A549 (cell line): ENCODE measurements around the gene CCT3. TPM values are rescaled to one million over a fixed set of nuclear protein-coding genes. Genes with fewer than 3 reads are reported as not detected.

Experiments
- ATAC-seq, 2 experiments: fragments of 200-7000 bp in 1 of 2; fragments of >200 bp in 1 of 2; cut with Nextera tagmentation in 1 of 2; cut with Tn5 transposase in 1 of 2; 3 replicates each; pipeline versions ENCODE4 v1.8.0 to v1.9.1; 2018 to 2020; ENCODE audit warnings: mild to moderate bottlenecking in 1 of 2, moderate library complexity in 1 of 2
- CTCF ChIA-PET: fragments of 300-600 bp; sonication (Branson Sonifier 250); formaldehyde crosslinking; extraction: SDS; loops from one replicate; lab custom pipeline; 2021; ENCODE audit warnings: antibody characterized with exemption, inconsistent platforms; lab: Yijun Ruan, JAX
- POLR2A ChIA-PET: fragments of 350-600 bp; formaldehyde crosslinking; extraction: SDS; loops from one replicate; lab custom pipeline; 2021; ENCODE audit warnings: antibody characterized with exemption, inconsistent platforms; lab: Yijun Ruan, JAX
- DNase-seq, 2 experiments: peaks; one replicate each; pipeline versions ENCODE4 v3.0.0 to v3.0.0-alpha.2; 2011 to 2016; ENCODE audit warnings: low read depth in 1 of 2, low spot score in 1 of 2
- FAIRE-seq: peaks from 2 replicates; lab custom pipeline; 2011; peaks lifted over from hg19 to GRCh38; lab: Jason Lieb, UNC
- H3K27ac ChIP-seq, 2 experiments: fragments of >200 bp; sonication (Bioruptor Twin); formaldehyde crosslinking; 3 replicates each; pipeline ENCODE4 v1.5.1; 2016 to 2017
- H3K4me1 ChIP-seq: fragments of >200 bp; sonication (Bioruptor Twin); formaldehyde crosslinking; 3 replicates; pipeline ENCODE4 v1.6.1; 2016
- H3K4me2 ChIP-seq: fragments of >200 bp; sonication (Bioruptor Twin); formaldehyde crosslinking; 3 replicates; pipeline ENCODE4 v1.6.1; 2016
- H3K4me3 ChIP-seq: fragments of >200 bp; sonication (Bioruptor Twin); formaldehyde crosslinking; 3 replicates; pipeline ENCODE4 v1.5.1; 2016
- H3K9me3 ChIP-seq: fragments of >200 bp; sonication (Bioruptor Twin); formaldehyde crosslinking; 3 replicates; pipeline ENCODE4 v1.6.1; 2016
- ATOH8 ChIP-seq: fragments of 250-450 bp; sonication (Bioruptor Pico); IDR thresholded peaks from 2 replicates; pipeline ENCODE4 v1.5.0; 2020; ENCODE audit warnings: low read depth, mild to moderate bottlenecking, moderate library complexity
- BHLHE40 ChIP-seq: IDR thresholded peaks from 2 replicates; pipeline ENCODE4 v1.6.1; 2012; ENCODE audit warnings: low read depth, low read length, inconsistent platforms
- CBX8 ChIP-seq: fragments of 200-600 bp; sonication (generic); IDR thresholded peaks from 2 replicates; pipeline ENCODE4 v1.6.1; 2016
- CHD4 ChIP-seq: fragments of 200-600 bp; sonication (generic); IDR thresholded peaks from 2 replicates; pipeline ENCODE4 v1.6.1; 2016; ENCODE audit warnings: antibody characterized with exemption, mild to moderate bottlenecking, borderline replicate concordance
- CTCF ChIP-seq: fragments of >200 bp; sonication (Bioruptor Twin); formaldehyde crosslinking; IDR thresholded peaks from 3 replicates; pipeline ENCODE4 v1.5.1; 2016
- EP300 ChIP-seq, 2 experiments: fragments of >200 bp; sonication (Bioruptor Twin); formaldehyde crosslinking; IDR thresholded peaks; 2 replicates in 1 of 2; 3 replicates in 1 of 2; pipeline ENCODE4 v1.6.1; 2016 to 2017
- ESRRA ChIP-seq: fragments of 150-350 bp; IDR thresholded peaks from 2 replicates; pipeline ENCODE4 v1.6.1; 2014; ENCODE audit warnings: mild to moderate bottlenecking, low read length, borderline replicate concordance
- FOSL2 ChIP-seq, 2 experiments: fragments of 450-650 bp in 1 of 2; fragments of >200 bp in 1 of 2; sonication (Bioruptor Twin) in 1 of 2; formaldehyde crosslinking; IDR thresholded peaks; 2 replicates each; pipeline versions ENCODE4 v1.5.0 to v1.6.1; 2016 to 2020; ENCODE audit warnings: mild to moderate bottlenecking in 1 of 2, moderate library complexity in 1 of 2
- GATA3 ChIP-seq: IDR thresholded peaks from 2 replicates; pipeline ENCODE4 v1.6.1; 2012; ENCODE audit warnings: borderline replicate concordance
- HDAC2 ChIP-seq: fragments of 200-600 bp; sonication (generic); IDR thresholded peaks from 2 replicates; pipeline ENCODE4 v1.6.1; 2016
- JUNB ChIP-seq: fragments of >200 bp; sonication (Bioruptor Twin); formaldehyde crosslinking; IDR thresholded peaks from 2 replicates; pipeline ENCODE4 v1.6.1; 2016
- MAFK ChIP-seq: fragments of 450-650 bp; IDR thresholded peaks from 2 replicates; pipeline ENCODE4 v1.6.1; 2014; ENCODE audit not compliant: partially characterized antibody
- MAZ ChIP-seq: fragments of 150-350 bp; IDR thresholded peaks from 2 replicates; pipeline ENCODE4 v1.6.1; 2014; ENCODE audit warnings: antibody characterized with exemption, low read depth, low read length, borderline replicate concordance
- POLR2A ChIP-seq: IDR thresholded peaks from 2 replicates; pipeline ENCODE4 v1.6.1; 2012; ENCODE audit warnings: mild to moderate bottlenecking, low read length
- RARB ChIP-seq: fragments of 250-450 bp; sonication (Bioruptor Pico); IDR thresholded peaks from 2 replicates; pipeline ENCODE4 v1.8.0; 2021; ENCODE audit warnings: mild to moderate bottlenecking, moderate library complexity
- REST ChIP-seq: fragments of 200-600 bp; sonication (generic); IDR thresholded peaks from 2 replicates; pipeline ENCODE4 v1.6.1; 2016; ENCODE audit warnings: antibody characterized with exemption, mild to moderate bottlenecking, moderate library complexity
- SMC3 ChIP-seq: fragments of >200 bp; sonication (Bioruptor Twin); formaldehyde crosslinking; IDR thresholded peaks from 3 replicates; pipeline ENCODE4 v1.6.1; 2018; ENCODE audit warnings: inconsistent platforms
- ZC3H11A ChIP-seq: fragments of 450-650 bp; IDR thresholded peaks from 2 replicates; pipeline ENCODE4 v1.6.1; 2014; ENCODE audit warnings: antibody characterized with exemption, mild to moderate bottlenecking
- ZFP36 ChIP-seq: fragments of 450-650 bp; IDR thresholded peaks from 2 replicates; pipeline ENCODE4 v1.6.1; 2014; ENCODE audit warnings: borderline replicate concordance; ENCODE audit not compliant: partially characterized antibody
- WGBS: methylation state at CpG from one replicate; pipeline ENCODE4 v1.1.6; 2017; ENCODE audit errors: missing lambda C conversion rate; 5-methylcytosine and 5-hydroxymethylcytosine counted together
- polyA plus RNA-seq, 4 experiments: library from polyadenylated mRNA; depleted of rRNA in 3 of 4; stranded (reverse); fragments of >200 nt; fragmentation: RNase III in 1 of 4; extraction: RNeasy Plus Mini Kit Qiagen cat#74134 plus additional on column Dnase treatment in 1 of 4; gene quantifications; 2 replicates in 3 of 4; 3 replicates in 1 of 4; pipeline ENCODE4 v1.2.3, GENCODE V29; 2011 to 2017

CCT3 gene
- polyA plus RNA-seq, 2 of the 4 experiments (the other 2 are of a cell fraction) = 528 to 824 TPM

- TF ChIP-seq GATA3 (no peak), CBX8 (no peak), CHD4 (no peak), BHLHE40 (no peak), REST (no peak), RARB (no peak), POLR2A (no peak), JUNB (no peak), FOSL2 (IDR thresholded peaks at IDR 0.05) (no peak), FOSL2 (CRISPR knock-in tag; IDR thresholded peaks at IDR 0.05) (no peak), CTCF (no peak), MAFK (no peak), ESRRA (no peak), ZC3H11A (no peak), EP300 (IDR thresholded peaks at IDR 0.05) (no peak)
- ChIA-PET POLR2A (interaction anchor here (3.2 kb wide), 1 partner anchor 10 kb away, joined by 16 read pairs; the partner anchor contains the start of genes SMG5 and TMEM79), CTCF (interaction anchor here (1.5 kb wide), 1 partner anchor 9 kb away, joined by 7 read pairs; the partner anchor contains the start of gene TMEM79)
- Histone ChIP-seq H3K4me1 (peaks cover 4% of the 10 kb centered on the region; the same call in 2 of the 3 replicates), H3K4me3 (no peak overlapping the region), H3K9me3 (no peaks in the 10 kb centered on the region), H3K4me2 (no peak overlapping the region), H3K27ac (no peak overlapping the region)
- FAIRE-seq (no peak), ATAC-seq (no peak), DNase-seq (no peak)
- 95% methylated on average over 8 of the region's 8 CpGs for WGBS
Observed at GRCh38 chr1:156293098-156293434, 45.0 kb downstream of the CCT3 start.

GRCh38 chr1:156291226-156292061 lies 46.6 kb downstream of the CCT3 start:
- Histone ChIP-seq H3K27ac (peak overlapping the region; percentile 8 to 62; a peak in 3 of 6 replicates), H3K4me2 (peak overlapping the region; percentile 54), H3K4me3 (no peak overlapping the region), H3K4me1 (peaks cover 4% of the 10 kb centered on the region; the same call in 2 of the 3 replicates), H3K9me3 (no peaks in the 10 kb centered on the region)
- ChIA-PET CTCF (no interaction called here), POLR2A (interaction anchor here (0.5 kb wide), 1 partner anchor 31 kb away, joined by 3 read pairs; no protein-coding TSS in a partner anchor)
- FAIRE-seq (no peak), ATAC-seq (peak; percentile 74 to 84), DNase-seq (peak; percentile 26 to 62)
- 64% methylated on average over 30 of the region's 37 CpGs for WGBS
- TF ChIP-seq SMC3 (no peak), CHD4 (no peak), ATOH8 (CRISPR knock-in tag) (no peak), POLR2A (peak; percentile 24; the same call in 1 of the 2 replicates), HDAC2 (no peak), ZFP36 (no peak), MAZ (no peak)
